KOPT-K1 (cell line): ENCODE results near the gene GRP.

ENCODE experiments used
- H3K27ac ChIP-seq: fragments of 200-600 bp; sonication (generic); 2 replicates; pipeline ENCODE4 v1.5.1; 2016; ENCODE audit warnings: antibody characterized with exemption, mild to moderate bottlenecking, low read depth, low read length; ENCODE audit not compliant: poor library complexity, severe bottlenecking
- H3K36me3 ChIP-seq: fragments of 200-600 bp; sonication (generic); 2 replicates; pipeline ENCODE4 v1.5.1; 2017; ENCODE audit warnings: antibody characterized with exemption, mild to moderate bottlenecking, low read length, moderate library complexity; ENCODE audit not compliant: insufficient read depth
- H3K9me3 ChIP-seq: fragments of 200-600 bp; sonication (generic); 2 replicates; pipeline ENCODE4 v1.5.1; 2017; ENCODE audit warnings: antibody characterized with exemption, low read length, mild to moderate bottlenecking; ENCODE audit not compliant: insufficient read depth, poor library complexity, severe bottlenecking

Gene GRP

DNA sequence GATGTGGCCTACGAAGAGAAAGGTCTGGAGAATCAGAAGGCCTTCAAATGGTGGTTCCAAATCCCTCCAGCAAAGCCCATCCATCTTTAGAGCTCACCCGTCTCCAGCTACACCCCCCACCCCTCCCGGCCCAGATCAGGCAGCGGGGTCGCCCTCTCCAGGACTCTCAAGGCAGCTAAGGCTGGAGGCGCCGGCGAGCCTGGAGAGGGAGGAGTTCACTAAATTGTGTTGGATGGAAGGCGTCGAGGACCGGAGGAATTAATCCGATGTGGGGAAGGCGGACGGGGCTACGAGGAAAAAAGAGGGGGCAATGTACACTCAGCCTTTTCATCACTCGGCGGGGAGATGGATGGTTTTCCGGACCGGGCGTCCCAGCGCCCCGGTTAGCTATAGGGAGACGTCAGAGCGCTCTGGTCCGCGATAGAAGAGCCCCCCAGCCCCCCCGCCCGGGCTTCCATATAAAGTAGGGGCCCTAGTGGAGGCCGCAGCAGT, at the start of gene GRP:
TSS of gene GRP (plus strand) at position 487 of the 492 bp plus-strand sequence. CDS start 108 bp downstream, outside the sequence.
- Histone ChIP-seq H3K27ac (no peak within 1 kb of the TSS), H3K36me3 (no peaks in the 10 kb centered on the region), H3K9me3 (no peaks in the 10 kb centered on the region)

DNA sequence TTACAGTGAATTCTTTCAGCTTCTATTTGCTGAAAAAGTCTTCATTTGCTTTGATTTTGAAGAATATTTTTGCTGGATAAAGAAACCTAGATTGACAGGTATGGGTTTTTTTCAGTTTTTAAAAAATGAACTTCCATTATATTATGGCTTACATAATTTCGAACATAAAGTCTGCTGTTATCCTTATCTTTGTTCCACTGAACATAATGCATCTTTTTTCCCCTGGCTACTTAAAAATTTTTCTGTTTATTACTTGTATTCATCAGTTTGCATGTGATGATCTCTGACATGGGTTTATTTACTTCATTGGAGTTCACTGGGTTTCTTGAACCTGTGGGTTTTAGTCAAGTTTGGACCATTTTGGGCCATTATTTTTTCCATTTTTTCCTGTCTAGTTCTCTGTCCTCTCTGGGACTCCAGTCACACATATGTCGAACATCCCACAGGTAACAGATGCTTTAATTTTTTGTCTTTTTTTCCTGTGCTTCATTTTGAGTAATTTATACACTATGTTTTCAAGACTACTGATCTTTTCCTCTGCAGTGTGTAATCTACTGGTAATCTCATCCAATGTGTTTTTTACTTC, 47.2 kb upstream of the GRP start:
- peaks cover 20% of the 10 kb centered on the region for H3K9me3 ChIP-seq
- H3K27ac ChIP-seq = no peak overlapping the region

DNA sequence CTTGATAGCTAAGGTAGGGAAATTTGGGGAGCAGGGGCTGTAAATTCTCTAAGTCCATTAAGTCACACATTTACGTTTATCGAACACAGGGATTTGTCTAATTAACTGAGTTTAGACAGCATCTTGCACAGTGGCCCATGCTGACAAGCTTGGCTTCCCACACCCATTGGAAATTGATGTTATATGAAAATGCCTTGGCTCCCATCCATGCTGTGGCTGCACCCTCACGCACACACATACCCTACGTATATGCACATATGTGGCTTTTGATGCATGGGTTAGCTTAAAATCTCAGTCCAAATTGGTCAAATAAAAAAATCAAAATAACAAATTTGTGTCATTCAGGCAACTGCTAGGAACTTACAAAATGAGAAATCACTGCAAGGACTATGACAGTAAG, 42.5 kb upstream of the GRP start:
- peaks cover 17% of the 10 kb centered on the region for H3K9me3 ChIP-seq
- no peaks in the 10 kb centered on the region for H3K36me3 ChIP-seq
- H3K27ac ChIP-seq = no peak overlapping the region

More for the DNA sequence above, 47.2 kb upstream of the GRP start:
- no peaks in the 10 kb centered on the region for H3K36me3 ChIP-seq

DNA sequence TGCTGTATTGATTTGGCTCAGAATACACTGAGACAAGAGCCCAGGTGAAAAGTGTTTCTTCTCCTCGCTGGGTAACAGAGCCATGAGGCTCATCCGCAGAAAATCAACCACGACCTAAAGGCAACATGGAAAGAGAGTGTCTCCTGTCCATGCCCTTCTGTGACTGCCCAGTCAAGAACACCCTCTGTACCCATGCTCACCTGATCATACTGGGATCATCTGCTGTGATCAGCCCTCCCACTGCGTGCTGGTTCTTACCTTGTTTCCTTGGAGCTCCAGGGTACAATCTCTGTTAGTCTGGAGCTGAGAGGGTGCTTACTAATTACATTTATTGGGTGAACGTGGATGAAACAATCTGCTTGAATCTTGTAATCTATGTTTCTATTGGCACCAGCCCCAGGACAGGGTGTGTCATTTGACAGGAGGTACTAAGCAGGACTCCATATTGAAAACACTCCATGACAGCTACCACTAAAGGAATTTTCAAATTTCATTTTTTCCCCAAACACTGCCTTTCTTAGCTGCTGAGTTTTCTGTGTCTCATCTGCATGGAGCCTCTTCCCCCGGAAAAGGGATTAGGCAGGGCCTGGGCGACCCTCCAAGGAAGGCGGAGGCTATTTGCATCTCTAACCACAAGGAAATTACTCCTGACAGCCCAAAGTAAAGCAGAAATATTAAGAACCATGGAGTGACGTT, 39.7 kb upstream of the GRP start:
- Histone ChIP-seq H3K9me3 (no peaks in the 10 kb centered on the region), H3K27ac (no peak overlapping the region), H3K36me3 (no peaks in the 10 kb centered on the region)

DNA sequence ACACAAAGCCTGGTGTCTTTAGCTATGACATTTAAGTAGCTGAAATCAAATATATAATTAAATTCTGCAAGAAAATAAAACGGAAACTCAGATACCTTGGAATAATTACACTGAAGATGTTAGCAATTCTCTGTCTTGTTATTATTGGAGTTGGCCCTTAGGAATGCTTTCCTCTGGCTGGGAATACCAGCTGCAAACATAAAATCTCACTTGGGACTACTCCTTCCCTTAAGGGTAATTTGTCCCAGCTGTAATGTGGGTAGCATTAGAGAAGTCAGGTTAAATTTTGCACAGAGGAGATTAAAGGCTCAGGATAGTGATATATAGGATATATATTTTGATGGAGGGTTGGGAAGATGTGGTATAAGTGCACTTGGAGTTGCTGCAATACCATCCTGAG, 37.3 kb upstream of the GRP start:
- Histone ChIP-seq H3K27ac (no peak overlapping the region), H3K36me3 (no peaks in the 10 kb centered on the region), H3K9me3 (no peaks in the 10 kb centered on the region)

DNA sequence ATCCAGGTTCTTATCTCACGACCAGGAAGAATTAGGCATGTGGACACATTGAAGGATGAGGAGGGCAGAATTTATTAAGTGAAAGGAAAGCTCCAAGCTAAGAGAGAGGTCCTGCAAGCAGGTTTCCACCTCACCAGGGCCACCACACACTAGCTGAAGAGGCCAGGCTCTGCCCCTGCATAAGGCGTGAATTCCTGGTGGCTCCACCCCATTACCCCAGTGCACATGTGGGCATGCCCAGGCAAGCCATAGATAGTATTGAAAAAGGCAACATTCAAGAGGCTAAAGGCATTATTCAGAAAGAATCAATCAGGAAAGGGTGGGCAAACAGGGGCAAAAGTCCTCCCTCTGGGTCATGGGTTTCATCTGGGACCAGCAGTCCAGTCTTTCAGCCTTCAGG, 30.9 kb upstream of the GRP start:
- no peak overlapping the region for H3K27ac ChIP-seq
- H3K9me3 ChIP-seq = no peaks in the 10 kb centered on the region
- H3K36me3 ChIP-seq = no peaks in the 10 kb centered on the region

DNA sequence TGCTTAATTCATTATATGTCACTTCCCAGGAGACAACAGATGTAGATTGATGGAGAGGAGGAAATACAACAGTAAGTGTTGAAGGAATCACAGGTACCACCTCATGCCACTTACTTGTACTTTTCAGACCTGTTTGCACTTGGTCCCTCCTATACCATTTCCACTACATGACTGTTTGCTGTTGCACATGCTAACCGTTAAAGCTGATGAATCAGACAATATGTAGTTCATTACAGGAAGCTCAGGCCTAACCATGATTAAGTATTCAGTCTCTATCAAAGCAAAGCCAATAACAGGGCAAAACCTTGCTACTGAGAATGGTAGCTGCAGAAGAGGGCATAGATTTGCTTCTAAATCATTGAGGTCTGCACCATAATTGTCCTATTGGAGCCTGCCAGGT, 30.2 kb upstream of the GRP start:
- Histone ChIP-seq H3K36me3 (no peaks in the 10 kb centered on the region), H3K27ac (no peak overlapping the region), H3K9me3 (no peaks in the 10 kb centered on the region)

DNA sequence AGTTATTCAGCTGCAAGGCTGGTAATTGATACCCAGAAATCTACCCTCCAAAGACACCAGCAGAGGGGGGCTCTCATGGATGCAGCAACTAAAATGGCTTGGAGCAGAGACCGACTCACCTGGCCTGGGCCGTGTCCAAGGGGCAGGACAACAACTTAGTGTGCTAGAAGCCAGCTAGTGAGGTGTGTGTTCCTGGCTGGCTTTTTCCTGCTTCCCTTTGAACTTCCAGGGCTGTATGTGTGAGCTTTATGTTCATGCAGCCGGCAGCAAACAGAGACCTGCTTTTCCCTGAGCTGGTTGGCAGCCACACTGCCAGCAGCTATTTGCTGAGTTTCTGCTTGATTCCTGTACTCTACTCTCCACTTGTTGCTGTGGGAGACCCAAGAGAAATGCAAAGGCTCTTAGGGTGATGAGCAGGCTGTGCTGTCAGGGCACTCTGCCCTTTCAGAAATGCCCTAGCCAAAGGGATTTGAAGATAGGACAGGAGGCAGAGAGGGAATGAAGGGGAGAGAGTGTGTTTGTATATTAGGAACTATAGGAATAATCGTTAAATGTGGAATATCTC, 23.7 kb upstream of the GRP start:
- Histone ChIP-seq H3K36me3 (no peaks in the 10 kb centered on the region), H3K9me3 (no peaks in the 10 kb centered on the region), H3K27ac (no peak overlapping the region)

DNA sequence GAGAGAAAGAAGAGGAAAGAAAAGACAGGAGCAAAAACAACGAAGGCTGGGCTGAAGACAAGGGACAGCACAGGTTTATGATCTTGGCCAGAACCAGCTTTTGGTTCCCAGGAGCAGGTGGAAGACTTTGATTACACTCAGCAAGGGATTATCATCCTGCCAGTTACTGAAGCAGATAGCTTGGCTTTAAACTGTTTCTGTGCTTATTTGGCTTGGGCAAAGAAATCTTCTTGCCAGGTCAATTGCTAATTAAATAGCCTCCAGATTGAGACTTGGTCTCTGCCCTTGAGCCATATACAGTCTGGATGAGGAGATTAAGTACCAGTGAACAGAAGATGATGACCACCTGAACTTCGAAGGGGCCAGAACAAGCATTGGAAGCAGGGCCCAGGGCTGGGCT, 22.3 kb upstream of the GRP start:
- no peak overlapping the region for H3K27ac ChIP-seq
- no peaks in the 10 kb centered on the region for H3K36me3 ChIP-seq
- H3K9me3 ChIP-seq = no peaks in the 10 kb centered on the region

DNA sequence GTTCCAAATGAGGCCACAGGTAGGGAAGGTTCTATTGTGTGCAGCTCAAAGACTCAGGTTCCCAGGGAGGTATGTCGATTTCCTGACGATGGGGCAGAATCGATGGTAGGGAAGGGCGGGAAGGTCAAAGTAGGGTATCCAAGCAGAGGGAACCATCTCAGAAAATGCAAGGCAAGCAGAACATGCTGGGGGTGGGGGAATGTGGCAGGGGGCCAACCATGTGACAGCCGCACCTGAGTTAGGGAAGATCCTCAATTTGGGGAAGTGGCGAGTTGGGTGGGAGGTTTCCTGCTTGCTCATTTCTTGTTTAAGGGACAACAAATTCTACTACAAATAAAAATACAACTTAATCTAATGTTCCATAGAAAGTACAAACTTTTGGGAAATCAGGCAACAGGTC, 21.7 kb upstream of the GRP start:
- H3K36me3 ChIP-seq = no peaks in the 10 kb centered on the region
- no peaks in the 10 kb centered on the region for H3K9me3 ChIP-seq
- H3K27ac ChIP-seq = no peak overlapping the region

DNA sequence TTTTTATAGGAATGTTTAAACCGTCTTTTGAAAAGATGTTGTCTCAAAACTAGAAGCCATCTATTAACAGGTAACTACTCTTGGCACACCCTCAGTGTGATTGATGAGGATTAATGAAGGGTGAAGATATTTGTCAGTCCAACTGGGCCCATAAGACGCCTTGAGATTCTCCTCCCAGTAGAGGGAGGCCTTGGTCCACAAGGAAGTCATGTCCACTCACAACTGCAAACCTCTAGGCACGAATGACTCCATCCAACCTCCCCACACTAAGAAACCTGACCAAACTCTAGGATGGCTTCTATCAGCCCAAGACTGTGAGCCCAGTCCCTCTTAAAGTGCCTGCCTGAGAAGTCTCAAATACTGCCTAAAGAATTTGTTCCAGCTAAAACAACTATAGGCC, 19.2 kb upstream of the GRP start:
- Histone ChIP-seq H3K27ac (no peak overlapping the region), H3K36me3 (no peaks in the 10 kb centered on the region), H3K9me3 (no peaks in the 10 kb centered on the region)

DNA sequence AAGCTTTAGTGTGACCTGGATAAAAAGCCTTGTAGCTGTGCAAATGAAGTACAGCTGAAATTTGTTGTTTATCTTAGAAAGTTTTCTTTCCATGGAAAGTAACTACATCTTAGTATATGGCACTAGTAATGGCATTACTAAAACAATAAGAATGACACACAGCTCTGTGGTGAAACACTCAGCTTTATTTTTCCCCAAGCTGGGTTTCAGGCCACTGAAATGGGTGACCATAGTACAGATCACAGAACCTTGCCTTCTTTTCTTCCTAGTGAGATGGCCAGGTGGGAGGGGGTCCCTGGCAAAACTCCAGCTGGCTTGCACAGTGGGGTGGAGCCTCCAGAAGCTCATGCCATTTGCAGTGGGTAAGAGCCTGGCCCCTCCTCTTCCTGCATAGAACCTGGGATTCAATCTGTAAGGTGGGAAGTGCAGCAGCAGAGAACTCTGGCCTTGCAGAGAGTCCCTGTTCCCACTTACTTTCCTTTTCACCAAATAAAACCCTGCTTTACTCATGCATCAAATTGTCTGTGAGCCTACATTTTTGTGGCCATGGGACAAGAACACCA, 17.6 kb upstream of the GRP start:
- Histone ChIP-seq H3K27ac (no peak overlapping the region), H3K9me3 (no peaks in the 10 kb centered on the region), H3K36me3 (no peaks in the 10 kb centered on the region)

DNA sequence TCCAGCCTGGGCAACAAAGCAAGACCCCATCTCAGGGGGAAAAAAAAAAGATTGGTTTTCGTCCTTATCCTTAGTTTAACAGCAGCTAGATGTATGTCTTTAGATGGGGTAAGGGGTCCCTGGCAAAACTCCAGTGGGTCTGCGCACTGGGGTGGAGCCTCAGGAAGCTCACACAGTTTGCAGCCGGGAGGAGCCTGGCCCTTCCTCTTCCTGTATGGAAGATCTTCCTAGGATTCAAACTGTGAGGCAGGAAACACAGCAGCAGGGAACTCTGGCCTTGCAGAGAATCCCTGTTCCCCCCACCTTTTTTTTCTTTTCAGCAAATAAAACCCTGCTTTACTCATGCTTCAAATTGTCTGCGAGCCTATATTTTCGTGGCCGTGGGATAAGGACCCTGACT, 12.5 kb upstream of the GRP start:
- Histone ChIP-seq H3K9me3 (no peaks in the 10 kb centered on the region), H3K27ac (no peak overlapping the region), H3K36me3 (no peaks in the 10 kb centered on the region)

DNA sequence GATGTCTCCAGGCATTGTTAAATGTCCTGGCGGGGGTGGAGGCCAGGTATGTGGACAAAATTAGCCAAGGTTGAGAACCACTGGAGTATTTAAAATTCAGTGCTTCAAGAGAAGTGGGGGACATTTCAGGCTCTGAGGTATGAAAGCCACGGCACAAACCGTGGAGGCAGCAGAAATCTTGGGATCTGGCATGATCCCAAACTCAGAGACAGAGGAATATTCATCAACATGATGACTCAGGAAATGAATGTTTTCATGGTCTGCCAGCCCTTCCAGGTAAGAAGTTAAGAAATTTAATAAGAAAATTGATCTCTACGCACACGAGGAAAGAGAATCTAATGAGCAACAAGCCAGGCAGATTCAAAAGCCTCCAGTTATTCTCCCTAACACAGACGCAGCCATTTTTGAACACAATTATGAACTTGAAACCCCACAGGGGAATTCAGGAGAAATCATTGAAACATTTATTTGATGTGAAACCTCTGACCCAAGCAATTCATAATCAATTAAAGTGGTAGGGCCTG, 11.3 kb upstream of the GRP start:
- Histone ChIP-seq H3K36me3 (no peaks in the 10 kb centered on the region), H3K9me3 (no peaks in the 10 kb centered on the region), H3K27ac (no peak overlapping the region)

DNA sequence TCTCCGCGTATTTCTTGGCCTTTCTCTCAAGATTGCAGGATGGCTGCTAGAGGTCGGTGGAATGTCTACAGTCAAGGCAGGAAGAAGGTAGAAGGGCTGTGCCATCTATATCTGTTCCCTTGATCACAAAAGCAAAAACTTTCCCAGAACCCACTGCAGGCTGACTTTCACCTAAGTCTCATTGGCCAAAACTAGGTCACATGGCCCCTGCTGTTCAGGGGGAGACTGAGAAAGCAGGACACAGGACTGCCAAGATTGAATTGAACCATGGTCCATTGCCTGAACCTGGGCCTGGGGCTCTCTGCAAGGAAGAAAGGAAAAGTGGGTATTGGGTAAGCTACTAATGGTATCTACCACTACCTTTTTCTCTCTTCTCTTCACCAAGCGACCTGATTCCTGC, 9.7 kb upstream of the GRP start:
- no peak overlapping the region for H3K27ac ChIP-seq
- no peaks in the 10 kb centered on the region for H3K9me3 ChIP-seq
- no peaks in the 10 kb centered on the region for H3K36me3 ChIP-seq
